Activated CD8-positive, alpha-beta T cell treated with anti-CD3 and anti-CD28 coated beads, Interleukin-2, amount 10 ng/mL, durations not matched to agents 7 days and 5 days (primary cell): ENCODE data around the gene FBXL13. TPM values are rescaled to one million over a fixed set of nuclear protein-coding genes. Genes with fewer than 3 reads are reported as not detected.
A peak's percentile ranks its signal among the peaks of the same experiment; 100 is the strongest.
"Not testable (repeated sequence)": the region's sequence is repeated elsewhere in the genome, so short reads cannot be mapped to it uniquely, and the experiment has no call there.

Experiments
- ATAC-seq: fragments of 150-1000 bp; cut with Tn5 transposase; one replicate; pipeline ENCODE4 v1.10.0; 2021; ENCODE audit warnings: moderate library complexity
- CTCF ChIA-PET: fragments of 350-600 bp; sonication (Branson Sonifier 250); formaldehyde crosslinking; loops from one replicate; lab custom pipeline; 2021; ENCODE audit warnings: antibody characterized with exemption; lab: Charles Lee
- POLR2A ChIA-PET: fragments of 350-600 bp; sonication (Branson Sonifier 250); formaldehyde crosslinking; loops from one replicate; lab custom pipeline; 2021; ENCODE audit warnings: antibody characterized with exemption; lab: Charles Lee
- DNase-seq: peaks from one replicate; pipeline ENCODE4 v3.0.0-alpha.2; 2020
- H3K27ac Mint-ChIP-seq: one replicate; pipeline ENCODE4 v1.8.0; 2021; ENCODE audit warnings: mild to moderate bottlenecking, mixed read lengths
- H3K27me3 Mint-ChIP-seq: one replicate; pipeline ENCODE4 v1.8.0; 2021; ENCODE audit warnings: low read depth, mixed read lengths
- H3K36me3 Mint-ChIP-seq: one replicate; pipeline ENCODE4 v1.8.0; 2021; ENCODE audit warnings: low read depth, mixed read lengths
- H3K4me1 Mint-ChIP-seq: one replicate; pipeline ENCODE4 v1.8.0; 2021; ENCODE audit warnings: low read depth, mixed read lengths
- H3K4me3 Mint-ChIP-seq: one replicate; pipeline ENCODE4 v1.8.0; 2021; ENCODE audit warnings: mild to moderate bottlenecking, mixed read lengths
- H3K9me3 Mint-ChIP-seq: one replicate; pipeline ENCODE4 v1.8.0; 2022; ENCODE audit warnings: mixed read lengths; ENCODE audit not compliant: insufficient read depth
- total RNA-seq, 2 experiments: library from RNA; stranded (reverse); gene quantifications; one replicate each; pipeline ENCODE4 v1.2.3, GENCODE V29; 2021

Gene FBXL13
- total RNA-seq, 2 experiments from 2014 or later = 0.13 to 0.34 TPM

DNA sequence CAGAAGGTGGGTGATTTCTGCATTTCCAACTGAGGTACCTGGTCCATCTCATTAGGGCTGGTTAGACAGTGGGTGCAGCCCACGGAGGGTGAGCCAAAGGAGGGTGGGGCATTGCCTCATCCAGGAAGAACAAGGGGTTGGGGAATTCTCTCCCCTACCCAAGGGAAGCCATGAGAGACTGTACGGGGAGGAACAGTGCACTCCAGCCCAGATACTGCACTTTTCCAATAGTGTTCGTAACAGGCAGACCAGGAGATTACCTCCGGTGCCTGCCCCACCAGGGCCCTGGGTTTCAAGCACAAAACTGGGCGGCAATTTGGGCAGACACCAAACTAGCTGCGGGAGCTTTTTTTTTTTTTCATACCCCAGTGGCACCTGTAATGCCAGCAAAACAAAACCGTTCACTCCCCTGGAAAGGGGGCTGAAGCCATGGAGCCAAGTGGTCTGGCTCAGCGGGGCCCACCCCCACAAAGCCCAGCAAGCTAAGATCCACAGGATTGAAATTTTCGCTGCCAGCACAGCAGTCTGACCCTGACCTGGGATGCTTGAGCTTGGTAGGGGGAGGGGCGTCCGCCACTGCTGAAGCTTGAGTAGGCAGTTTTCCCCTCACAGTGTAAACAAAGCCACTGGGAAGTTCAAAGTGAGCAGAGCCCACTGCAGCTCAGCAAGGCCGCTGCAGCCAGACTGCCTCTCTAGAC, 31.6 kb upstream of the FBXL13 start:
- H3K4me3 Mint-ChIP-seq = no peak overlapping the region
- peaks cover 9% of the 10 kb centered on the region for H3K4me1 Mint-ChIP-seq
- peaks cover 6% of the 10 kb centered on the region for H3K9me3 Mint-ChIP-seq
- no peaks in the 10 kb centered on the region for H3K27me3 Mint-ChIP-seq
- DNase-seq (no peak), ATAC-seq (no peak)
- ChIA-PET POLR2A (no interaction called here), CTCF (no interaction called here)
- no peak overlapping the region for H3K27ac Mint-ChIP-seq
- H3K36me3 Mint-ChIP-seq = peaks cover 43% of the 10 kb centered on the region

DNA sequence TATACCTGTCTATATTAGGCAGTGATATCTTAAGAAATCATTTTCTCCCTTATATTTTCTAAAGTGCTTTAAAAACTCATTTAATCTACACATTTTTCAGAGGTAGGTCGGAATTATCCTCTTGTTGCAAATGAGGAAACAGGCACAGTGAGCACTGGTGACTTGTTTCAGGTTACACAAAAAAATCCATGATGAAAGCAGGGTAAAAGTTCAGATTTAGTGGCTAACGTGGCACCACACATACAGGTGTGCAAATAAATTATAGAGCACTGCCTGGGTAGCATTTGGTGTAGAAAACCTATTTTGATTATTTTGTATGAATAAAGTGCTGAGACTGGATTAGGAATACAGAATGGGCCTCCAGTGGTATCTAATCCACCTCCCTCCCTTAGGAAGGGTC, 26.9 kb upstream of the FBXL13 start:
- POLR2A ChIA-PET = no interaction called here
- Mint-ChIP-seq H3K9me3 (no peaks in the 10 kb centered on the region), H3K27me3 (no peaks in the 10 kb centered on the region), H3K4me3 (no peak overlapping the region), H3K4me1 (no peaks in the 10 kb centered on the region), H3K36me3 (peaks cover 29% of the 10 kb centered on the region), H3K27ac (no peak overlapping the region)
- CTCF ChIA-PET = no interaction called here
- DNase-seq (no peak), ATAC-seq (no peak)

DNA sequence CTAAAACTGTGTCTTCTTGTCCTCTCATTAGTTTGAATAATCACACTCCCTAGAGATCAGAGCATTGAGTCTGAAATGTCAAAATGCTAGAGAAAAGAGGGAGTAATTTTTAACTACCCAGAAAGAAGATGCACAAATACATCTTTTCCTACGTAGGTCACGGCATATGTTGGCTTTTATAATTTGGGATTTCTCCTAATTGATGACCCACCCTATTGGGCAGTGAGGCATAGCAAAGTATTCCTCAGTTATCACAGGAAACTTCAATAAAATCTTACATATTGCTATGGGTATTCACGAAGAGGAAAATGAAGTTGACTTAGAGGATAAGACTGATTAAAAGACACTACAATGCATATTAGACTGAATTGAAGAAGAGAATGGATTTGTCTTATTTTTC, 25.8 kb upstream of the FBXL13 start:
- Mint-ChIP-seq H3K27me3 (no peaks in the 10 kb centered on the region), H3K36me3 (peaks cover 35% of the 10 kb centered on the region), H3K9me3 (no peaks in the 10 kb centered on the region), H3K4me3 (no peak overlapping the region), H3K4me1 (no peaks in the 10 kb centered on the region), H3K27ac (no peak overlapping the region)
- ChIA-PET CTCF (no interaction called here), POLR2A (no interaction called here)
- ATAC-seq (no peak), DNase-seq (no peak)

DNA sequence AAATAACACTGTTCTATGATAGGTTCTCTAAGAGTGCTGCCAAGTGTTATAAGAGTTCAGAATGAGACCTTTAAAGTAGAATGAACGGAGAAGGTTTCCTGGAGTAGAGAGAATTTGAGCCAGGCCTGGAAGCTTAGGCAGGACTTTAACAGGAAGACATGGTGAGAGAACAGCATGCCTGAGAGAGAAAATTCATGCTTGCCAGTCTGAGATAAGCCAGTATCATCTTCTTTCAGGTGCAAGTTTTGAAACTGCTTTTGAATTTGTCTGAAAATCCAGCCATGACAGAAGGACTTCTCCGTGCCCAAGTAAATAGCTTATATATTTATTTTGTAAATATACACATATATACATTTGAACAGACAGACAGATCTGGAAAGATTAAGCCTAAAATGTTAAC, 22.4 kb upstream of the FBXL13 start:
- POLR2A ChIA-PET = interaction anchor here (0.8 kb wide), 1 partner anchor 22 kb away, joined by 3 read pairs; the partner anchor contains the start of genes ARMC10 and FBXL13
- ATAC-seq (no peak), DNase-seq (no peak)
- Mint-ChIP-seq H3K36me3 (peaks cover 38% of the 10 kb centered on the region), H3K4me3 (no peak overlapping the region), H3K27me3 (no peaks in the 10 kb centered on the region), H3K4me1 (no peaks in the 10 kb centered on the region), H3K27ac (no peak overlapping the region), H3K9me3 (no peaks in the 10 kb centered on the region)
- CTCF ChIA-PET = interaction anchor here (1.6 kb wide), 1 partner anchor 8 kb away, joined by 3 read pairs; no protein-coding TSS in a partner anchor

DNA sequence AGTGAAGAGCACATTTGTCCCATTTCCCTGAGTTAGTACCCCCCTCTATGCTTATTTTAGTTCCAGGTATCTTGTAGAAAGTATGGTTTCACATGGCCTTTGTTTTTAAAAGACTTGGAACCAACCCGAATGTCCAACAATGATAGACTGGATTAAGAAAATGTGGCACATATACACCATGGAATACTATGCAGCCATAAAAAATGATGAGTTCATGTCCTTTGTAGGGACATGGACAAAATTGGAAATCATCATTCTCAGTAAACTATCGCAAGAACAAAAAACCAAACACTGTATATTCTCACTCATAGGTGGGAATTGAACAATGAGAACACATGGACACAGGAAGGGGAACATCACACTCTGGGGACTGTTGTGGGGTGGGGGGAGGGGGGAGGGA, 21.0 kb upstream of the FBXL13 start:
- CTCF ChIA-PET = interaction anchor here (1.6 kb wide), 1 partner anchor 9 kb away, joined by 3 read pairs; no protein-coding TSS in a partner anchor
- H3K27me3 Mint-ChIP-seq, POLR2A ChIA-PET, DNase-seq, H3K27ac Mint-ChIP-seq, ATAC-seq, H3K4me1 Mint-ChIP-seq, H3K4me3 Mint-ChIP-seq, H3K9me3 Mint-ChIP-seq: not testable (repeated sequence)
- peaks cover 43% of the 10 kb centered on the region for H3K36me3 Mint-ChIP-seq

DNA sequence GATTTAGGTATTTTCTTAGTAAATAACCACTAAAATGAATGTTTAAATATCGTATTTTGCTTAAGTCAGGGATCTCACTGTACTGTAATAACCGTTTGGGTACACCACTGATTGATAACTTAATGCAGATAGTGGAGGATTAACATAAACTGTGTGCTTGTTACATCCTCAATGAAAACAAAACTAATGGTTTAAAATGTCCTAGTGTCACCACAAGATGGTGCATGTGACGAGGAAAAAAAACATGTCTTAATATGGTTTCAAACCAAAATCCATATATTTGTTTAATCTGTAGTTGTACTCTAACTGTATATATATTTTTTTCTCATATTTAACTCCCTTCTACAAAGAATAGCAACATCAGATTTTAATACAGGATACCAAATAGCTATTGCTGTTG, 19.5 kb upstream of the FBXL13 start:
- H3K27ac Mint-ChIP-seq = no peak overlapping the region
- H3K4me3 Mint-ChIP-seq = no peak overlapping the region
- no peaks in the 10 kb centered on the region for H3K27me3 Mint-ChIP-seq
- no peak for DNase-seq
- ATAC-seq = no peak
- POLR2A ChIA-PET = no interaction called here
- H3K9me3 Mint-ChIP-seq = no peaks in the 10 kb centered on the region
- peaks cover 47% of the 10 kb centered on the region for H3K36me3 Mint-ChIP-seq
- no peaks in the 10 kb centered on the region for H3K4me1 Mint-ChIP-seq
- CTCF ChIA-PET = no interaction called here

DNA sequence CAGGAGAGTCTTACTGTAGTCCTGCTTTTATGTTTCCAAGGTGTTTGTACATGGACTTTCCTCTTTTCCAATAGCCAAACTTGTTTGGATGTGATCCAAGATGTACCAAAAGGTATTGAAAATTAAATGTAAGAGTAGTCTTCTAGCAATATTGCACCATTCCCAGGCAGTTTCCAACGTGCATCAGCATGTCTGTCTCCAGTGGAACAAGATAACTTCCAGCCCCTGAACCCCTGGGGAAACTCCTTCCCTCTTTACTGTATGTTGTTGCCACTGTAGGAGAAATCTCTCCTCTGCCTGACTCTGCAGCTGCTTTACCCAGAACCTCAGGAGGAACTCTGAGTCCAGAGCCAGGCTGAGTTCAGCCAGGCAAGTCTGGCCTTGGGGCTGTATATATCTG, 18.8 kb upstream of the FBXL13 start:
- Mint-ChIP-seq H3K27ac (peak overlapping the region; percentile 33), H3K9me3 (no peaks in the 10 kb centered on the region), H3K36me3 (peaks cover 52% of the 10 kb centered on the region), H3K4me1 (no peaks in the 10 kb centered on the region), H3K4me3 (no peak overlapping the region), H3K27me3 (no peaks in the 10 kb centered on the region)
- no peak for ATAC-seq
- ChIA-PET POLR2A (no interaction called here), CTCF (no interaction called here)
- DNase-seq = no peak

DNA sequence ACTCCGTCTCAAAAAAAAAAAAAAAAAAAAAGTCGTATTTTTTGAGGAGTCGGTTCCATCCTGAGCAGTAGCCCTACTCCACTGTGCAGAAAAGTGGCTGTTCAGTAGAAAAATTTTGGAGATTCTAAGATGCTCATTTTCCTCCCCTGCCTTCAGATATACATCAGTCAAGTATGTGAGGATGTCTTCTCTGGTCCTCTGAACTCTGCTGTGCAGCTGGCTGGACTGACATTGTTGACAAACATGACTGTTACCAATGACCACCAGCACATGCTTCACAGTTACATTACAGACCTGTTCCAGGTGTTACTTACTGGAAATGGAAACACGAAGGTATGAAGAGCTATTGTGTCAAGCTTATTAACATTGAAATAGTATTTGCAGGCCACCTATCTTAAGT, 17.7 kb upstream of the FBXL13 start:
- H3K36me3 Mint-ChIP-seq = peaks cover 51% of the 10 kb centered on the region
- ATAC-seq, H3K4me3 Mint-ChIP-seq, H3K4me1 Mint-ChIP-seq, H3K27me3 Mint-ChIP-seq, DNase-seq, H3K9me3 Mint-ChIP-seq: not testable (repeated sequence)
- POLR2A ChIA-PET = interaction anchor here (1.0 kb wide), 1 partner anchor 17 kb away, joined by 3 read pairs; the partner anchor contains the start of gene ARMC10
- peak overlapping the region; percentile 43 for H3K27ac Mint-ChIP-seq
- CTCF ChIA-PET = interaction anchor here (1.5 kb wide), 1 partner anchor 30 kb away, joined by 4 read pairs; no protein-coding TSS in a partner anchor

DNA sequence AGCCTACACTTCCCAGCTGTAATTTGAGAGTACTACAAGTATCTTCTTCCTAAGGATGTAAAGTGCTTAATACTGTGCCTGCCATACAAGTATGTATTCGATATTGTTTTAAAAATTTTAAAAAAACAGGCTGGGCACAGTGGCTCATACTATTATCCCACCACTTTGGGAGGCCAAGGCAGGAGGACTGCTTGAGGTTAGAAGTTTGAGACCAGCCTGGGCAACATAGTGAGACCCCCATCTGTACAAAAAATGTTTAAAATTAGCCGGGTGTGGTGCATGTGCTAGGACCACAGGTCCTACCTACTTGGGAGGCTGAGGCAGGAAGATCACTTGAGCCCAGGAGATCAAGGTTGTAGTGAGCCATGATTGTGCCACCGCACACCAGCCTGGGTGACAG, 8.6 kb upstream of the FBXL13 start:
- CTCF ChIA-PET = interaction anchor here (1.0 to 2.6 kb wide), 2 partner anchors 8 to 21 kb away, joined by 3 to 13 read pairs; partner anchors contain the start of genes ARMC10 and FBXL13
- H3K27me3 Mint-ChIP-seq = no peaks in the 10 kb centered on the region

DNA sequence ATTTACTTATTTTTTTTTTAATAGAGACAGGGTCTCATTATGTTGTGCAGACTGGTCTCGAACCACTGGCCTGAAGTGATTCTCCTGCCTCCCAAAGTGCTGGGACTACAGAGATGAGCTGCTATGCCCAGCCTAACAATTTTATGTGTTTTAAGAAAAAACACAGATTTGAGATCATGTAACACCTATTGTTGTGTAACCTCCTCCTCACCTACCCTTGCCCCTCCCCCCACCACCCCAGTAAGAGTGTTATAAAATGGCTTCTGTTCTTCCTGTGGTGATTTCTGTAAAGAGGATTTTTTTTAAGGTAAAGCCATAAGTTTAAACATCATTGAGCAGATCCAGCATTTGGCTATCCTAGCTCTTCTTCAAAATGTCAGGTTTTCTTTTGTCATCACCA, 7.9 kb upstream of the FBXL13 start:
- H3K27me3 Mint-ChIP-seq = no peaks in the 10 kb centered on the region
- peaks cover 40% of the 10 kb centered on the region for H3K36me3 Mint-ChIP-seq
- H3K4me1 Mint-ChIP-seq = peaks cover 17% of the 10 kb centered on the region
- H3K27ac Mint-ChIP-seq = no peak overlapping the region
- H3K9me3 Mint-ChIP-seq = no peaks in the 10 kb centered on the region
- ATAC-seq (no peak), DNase-seq (no peak)
- ChIA-PET CTCF (interaction anchor here (1.0 kb wide), 2 partner anchors 16 to 20 kb away, joined by 3 read pairs; no protein-coding TSS in a partner anchor), POLR2A (no interaction called here)
- H3K4me3 Mint-ChIP-seq = no peak overlapping the region

More for the DNA sequence above, 8.6 kb upstream of the FBXL13 start:
- POLR2A ChIA-PET = interaction anchor here (1.4 kb wide), 1 partner anchor 8 kb away, joined by 6 read pairs; the partner anchor contains the start of genes ARMC10 and FBXL13
- no peak overlapping the region for H3K4me3 Mint-ChIP-seq
- H3K9me3 Mint-ChIP-seq = no peaks in the 10 kb centered on the region
- peaks cover 36% of the 10 kb centered on the region for H3K36me3 Mint-ChIP-seq
- ATAC-seq = no peak
- peaks cover 12% of the 10 kb centered on the region for H3K4me1 Mint-ChIP-seq
- no peak for DNase-seq
- no peak overlapping the region for H3K27ac Mint-ChIP-seq

DNA sequence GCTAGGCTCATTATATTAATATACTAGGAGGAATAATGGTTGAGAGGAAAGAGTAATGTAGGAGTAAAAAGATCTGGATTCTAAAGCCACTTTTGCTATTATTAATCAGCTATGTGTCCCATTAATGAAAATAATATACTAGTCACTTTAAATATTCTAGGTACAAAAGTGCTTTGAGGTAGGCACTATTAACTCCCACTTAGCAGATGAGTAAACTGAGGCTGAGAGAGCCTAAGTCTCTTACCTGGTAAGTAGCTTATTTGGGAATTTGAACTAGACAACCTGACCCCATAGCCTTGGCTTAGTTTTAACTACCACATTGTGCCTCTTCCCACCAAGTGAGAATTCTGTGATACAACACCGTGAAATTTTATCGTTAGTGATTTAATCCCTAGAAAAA, 6.3 kb upstream of the FBXL13 start:
- Mint-ChIP-seq H3K27me3 (no peaks in the 10 kb centered on the region), H3K36me3 (peaks cover 34% of the 10 kb centered on the region), H3K4me1 (peaks cover 28% of the 10 kb centered on the region), H3K4me3 (no peak overlapping the region), H3K27ac (no peak overlapping the region), H3K9me3 (no peaks in the 10 kb centered on the region)
- no peak for DNase-seq
- ChIA-PET CTCF (interaction anchor here (1.2 kb wide), 1 partner anchor 8 kb away, joined by 3 read pairs; no protein-coding TSS in a partner anchor), POLR2A (no interaction called here)
- no peak for ATAC-seq

DNA sequence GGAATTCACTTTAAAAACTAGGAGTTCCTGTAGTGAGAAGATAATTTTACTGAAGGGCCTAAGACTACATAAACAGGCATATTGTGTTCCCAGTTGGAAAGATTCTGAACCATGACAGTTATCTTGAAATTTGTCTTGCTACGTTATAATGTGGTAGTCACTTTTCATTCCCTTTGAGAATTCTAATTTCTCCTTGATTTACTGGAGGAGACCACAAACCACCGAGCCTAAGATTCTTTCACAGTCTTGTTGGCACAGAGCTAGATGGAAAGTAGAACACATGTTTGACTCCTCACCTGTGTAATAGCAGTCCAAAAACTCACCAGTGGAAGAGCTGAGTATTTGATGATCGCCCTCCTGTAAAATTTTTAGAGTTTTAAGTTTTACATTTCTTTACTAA, 5.2 kb upstream of the FBXL13 start:
- no peak for ATAC-seq
- ChIA-PET CTCF (interaction anchor here (0.8 to 1.5 kb wide), 2 partner anchors 14 to 18 kb away, joined by 3 to 5 read pairs; no protein-coding TSS in a partner anchor), POLR2A (no interaction called here)
- Mint-ChIP-seq H3K4me3 (no peak overlapping the region), H3K9me3 (no peaks in the 10 kb centered on the region), H3K4me1 (peaks cover 34% of the 10 kb centered on the region), H3K27me3 (no peaks in the 10 kb centered on the region), H3K27ac (no peak overlapping the region), H3K36me3 (peaks cover 32% of the 10 kb centered on the region)
- DNase-seq = no peak
